Body of pancreas (tissue), 4 donors: ENCODE results near the gene CRABP1.

Source experiments
- POLR2A ChIP-seq, 3 donors: fragments of 450-650 bp; IDR thresholded peaks; one replicate each; pipeline ENCODE4 v1.6.1; 2016; ENCODE audit warnings: antibody characterized with exemption in 3 of 3, mild to moderate bottlenecking in 2 of 3
- TF ChIP-seq, protein P1 (sequence below), 7 experiments: fragments of 450-650 bp in 4 of 7; fragments of 200-600 bp in 3 of 7; sonication (generic) in 3 of 7; IDR thresholded peaks; one replicate each; pipeline ENCODE4 v1.5.1; 2016 to 2019; ENCODE audit warnings: antibody characterized with exemption in 7 of 7

DNA sequence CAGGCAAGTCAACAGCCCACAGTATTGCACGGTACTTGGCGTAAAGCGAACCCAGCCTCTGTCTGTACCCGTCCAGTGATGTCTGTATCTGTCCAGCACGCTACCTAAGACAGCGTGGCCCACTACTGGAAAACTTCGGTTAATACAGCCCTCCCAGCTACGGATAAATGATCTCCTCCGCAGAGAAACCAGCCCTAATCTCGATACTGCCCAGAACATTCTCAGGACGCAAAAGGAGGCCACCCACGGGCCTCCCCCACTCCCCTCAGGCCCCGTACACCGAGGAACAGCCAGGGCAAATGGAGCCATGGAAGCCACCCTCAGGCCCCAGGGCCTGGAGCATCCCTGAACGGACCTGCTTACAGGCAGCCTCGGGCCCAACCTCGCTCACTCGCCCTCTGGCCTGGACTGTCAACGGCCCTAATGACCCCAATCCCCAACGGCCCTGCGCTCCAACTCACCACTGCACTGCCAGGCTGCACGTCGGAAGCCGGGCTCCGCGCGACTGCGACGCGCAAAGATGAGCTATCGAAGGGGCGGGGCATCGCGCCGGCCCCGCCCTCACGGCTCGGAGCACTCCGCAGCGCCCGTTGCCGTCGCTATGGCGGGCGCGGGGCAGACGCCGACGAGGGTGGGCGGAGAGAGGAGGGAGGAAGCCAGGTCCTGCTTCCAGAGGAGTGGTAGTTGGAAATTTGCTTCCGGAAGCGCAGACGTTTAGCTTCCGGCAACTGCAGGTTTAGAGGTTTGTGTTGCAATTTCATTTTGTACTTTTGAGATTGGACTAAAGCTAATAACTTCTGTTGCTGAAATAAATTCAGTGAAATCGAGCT lies 40.8 kb upstream of the CRABP1 start, which contains the start of gene SKIC8:
- TF ChIP-seq, protein P1, sequence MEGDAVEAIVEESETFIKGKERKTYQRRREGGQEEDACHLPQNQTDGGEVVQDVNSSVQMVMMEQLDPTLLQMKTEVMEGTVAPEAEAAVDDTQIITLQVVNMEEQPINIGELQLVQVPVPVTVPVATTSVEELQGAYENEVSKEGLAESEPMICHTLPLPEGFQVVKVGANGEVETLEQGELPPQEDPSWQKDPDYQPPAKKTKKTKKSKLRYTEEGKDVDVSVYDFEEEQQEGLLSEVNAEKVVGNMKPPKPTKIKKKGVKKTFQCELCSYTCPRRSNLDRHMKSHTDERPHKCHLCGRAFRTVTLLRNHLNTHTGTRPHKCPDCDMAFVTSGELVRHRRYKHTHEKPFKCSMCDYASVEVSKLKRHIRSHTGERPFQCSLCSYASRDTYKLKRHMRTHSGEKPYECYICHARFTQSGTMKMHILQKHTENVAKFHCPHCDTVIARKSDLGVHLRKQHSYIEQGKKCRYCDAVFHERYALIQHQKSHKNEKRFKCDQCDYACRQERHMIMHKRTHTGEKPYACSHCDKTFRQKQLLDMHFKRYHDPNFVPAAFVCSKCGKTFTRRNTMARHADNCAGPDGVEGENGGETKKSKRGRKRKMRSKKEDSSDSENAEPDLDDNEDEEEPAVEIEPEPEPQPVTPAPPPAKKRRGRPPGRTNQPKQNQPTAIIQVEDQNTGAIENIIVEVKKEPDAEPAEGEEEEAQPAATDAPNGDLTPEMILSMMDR (IDR thresholded peaks at IDR 0.05): no peak
- peak; percentile 57 to 95 (median 91) for TF ChIP-seq POLR2A (IDR thresholded peaks at IDR 0.05)
